GM21381 (cell line): ENCODE data around the gene OR4M1.
"Not testable (repeated sequence)": the region's sequence is repeated elsewhere in the genome, so short reads cannot be mapped to it uniquely, and the experiment has no call there.

Experiments
- ATAC-seq: cut with Tn5 transposase; IDR thresholded peaks from one replicate; pipeline ENCODE4 v1.9.1; 2021; ENCODE audit warnings: mild to moderate bottlenecking, moderate library complexity; ENCODE audit not compliant: unreplicated experiment

The OR4M1 gene

GRCh38 chr14:19821016-19821415 lies 47.7 kb downstream of the OR4M1 start:
- not testable (repeated sequence) for ATAC-seq

- ATAC-seq, result no peak
Measured at GRCh38 chr14:19823178-19823577, 49.9 kb downstream of the OR4M1 start.

- no peak for ATAC-seq
Measured at GRCh38 chr14:19823765-19824164, 50.5 kb downstream of the OR4M1 start.

- not testable (repeated sequence) for ATAC-seq
Measured at GRCh38 chr14:19827626-19828244, 54.4 kb downstream of the OR4M1 start.

GRCh38 chr14:19828314-19828713 lies 55.0 kb downstream of the OR4M1 start:
- ATAC-seq, result no peak
